ENCODE data around the gene PDE4DIP.
"Not testable (repeated sequence)": the region's sequence is repeated elsewhere in the genome, so short reads cannot be mapped to it uniquely, and the experiment has no call there.

The PDE4DIP gene

GRCh38 chr1:148844220-148844619 is at the start of gene PDE4DIP:
Gene PDE4DIP (plus strand): TSS chr1:148844428. CDS start chr1:148844775, 347 bp downstream.
- peak; percentile 64 to 72 for DNase-seq

- not testable (repeated sequence) for DNase-seq
These were observed 35.8 kb upstream of the PDE4DIP start for GRCh38 chr1:148808268-148808928.

GRCh38 chr1:148808929-148809283 is 35.3 kb upstream of the PDE4DIP start:
- not testable (repeated sequence) for DNase-seq

GRCh38 chr1:148822180-148822579 is 22.0 kb upstream of the PDE4DIP start:
- not testable (repeated sequence) for DNase-seq

GRCh38 chr1:148823822-148824221 is 20.4 kb upstream of the PDE4DIP start:
- DNase-seq, result not testable (repeated sequence)

GRCh38 chr1:148825029-148825428 is 19.2 kb upstream of the PDE4DIP start:
- not testable (repeated sequence) for DNase-seq

- DNase-seq, result not testable (repeated sequence)
These were observed 15.7 kb upstream of the PDE4DIP start for GRCh38 chr1:148828531-148828930.

GRCh38 chr1:148828962-148829361 is 15.3 kb upstream of the PDE4DIP start:
- DNase-seq, result not testable (repeated sequence)

- not testable (repeated sequence) for DNase-seq
These were observed 14.9 kb upstream of the PDE4DIP start for GRCh38 chr1:148829365-148829764.

- DNase-seq, result not testable (repeated sequence)
These were observed 3.0 kb upstream of the PDE4DIP start for GRCh38 chr1:148841262-148841661.

GRCh38 chr1:148844651-148845050 is 423 bp downstream of the PDE4DIP start:
- not testable (repeated sequence) for DNase-seq

GRCh38 chr1:148845068-148845467 is 840 bp downstream of the PDE4DIP start:
- not testable (repeated sequence) for DNase-seq

GRCh38 chr1:148850347-148850746 is 6.1 kb downstream of the PDE4DIP start:
- not testable (repeated sequence) for DNase-seq

GRCh38 chr1:148850840-148851239 is 6.6 kb downstream of the PDE4DIP start:
- not testable (repeated sequence) for DNase-seq

GRCh38 chr1:148851684-148852083 is 7.5 kb downstream of the PDE4DIP start:
- DNase-seq, result not testable (repeated sequence)

- not testable (repeated sequence) for DNase-seq
These were observed 9.1 kb downstream of the PDE4DIP start for GRCh38 chr1:148853363-148853762.

- not testable (repeated sequence) for DNase-seq
These were observed 9.8 kb downstream of the PDE4DIP start for GRCh38 chr1:148854063-148854462.

- DNase-seq, result not testable (repeated sequence)
These were observed 11.1 kb downstream of the PDE4DIP start for GRCh38 chr1:148855367-148855766.

- DNase-seq, result not testable (repeated sequence)
These were observed 15.8 kb downstream of the PDE4DIP start for GRCh38 chr1:148860049-148860448.

- not testable (repeated sequence) for DNase-seq
These were observed 16.5 kb downstream of the PDE4DIP start for GRCh38 chr1:148860579-148861259.

GRCh38 chr1:148862590-148862989 is 18.4 kb downstream of the PDE4DIP start:
- not testable (repeated sequence) for DNase-seq

- not testable (repeated sequence) for DNase-seq
These were observed 24.9 kb downstream of the PDE4DIP start for GRCh38 chr1:148868924-148869633.

GRCh38 chr1:148869634-148869961 is 25.4 kb downstream of the PDE4DIP start:
- DNase-seq, result not testable (repeated sequence)

Measured in activated T-cell treated with anti-CD3 and anti-CD28 coated beads, Interleukin-2, amount 50 U/mL, for 48 hours (primary cell).